Endodermal cell (in vitro differentiated cells): ENCODE data around the gene ADARB1. TPM values are rescaled to one million over a fixed set of nuclear protein-coding genes. Genes with fewer than 3 reads are reported as not detected.
A peak's percentile ranks its signal among the peaks of the same experiment; 100 is the strongest.

Source experiments
- DNase-seq: peaks from one replicate; pipeline ENCODE4 v3.0.0-alpha.2; 2017
- H3K27ac ChIP-seq: 2 replicates; pipeline ENCODE4 v1.5.1; 2013; ENCODE audit warnings: mild to moderate bottlenecking, low read depth, low read length, moderate library complexity
- H3K27me3 ChIP-seq: 2 replicates; pipeline ENCODE4 v1.6.1; 2013; ENCODE audit warnings: mild to moderate bottlenecking, low read length, moderate library complexity; ENCODE audit not compliant: insufficient read depth, control insufficient read depth, poor library complexity, severe bottlenecking
- H3K36me3 ChIP-seq: 2 replicates; pipeline ENCODE4 v1.7.0; 2013; ENCODE audit warnings: mild to moderate bottlenecking, low read length, moderate library complexity; ENCODE audit not compliant: control insufficient read depth, insufficient read depth
- H3K4me1 ChIP-seq: one replicate; pipeline ENCODE4 v1.7.0; 2013; ENCODE audit warnings: low read length; ENCODE audit not compliant: control insufficient read depth, insufficient read depth
- H3K4me3 ChIP-seq: 2 replicates; pipeline ENCODE4 v1.5.1; 2013; ENCODE audit warnings: mild to moderate bottlenecking, low read length, moderate library complexity
- H3K9ac ChIP-seq: 2 replicates; pipeline ENCODE4 v1.6.1; 2013; ENCODE audit warnings: mild to moderate bottlenecking, low read length, moderate library complexity; ENCODE audit not compliant: poor library complexity, severe bottlenecking; ENCODE audit errors: extremely low read depth
- H3K9me3 ChIP-seq: 2 replicates; pipeline ENCODE4 v1.6.1; 2013; ENCODE audit warnings: mild to moderate bottlenecking, low read length, moderate library complexity; ENCODE audit not compliant: control insufficient read depth
- H3K27ac Mint-ChIP-seq: 2 replicates; pipeline ENCODE4 v1.8.0; 2020; ENCODE audit warnings: mixed read lengths
- H3K27me3 Mint-ChIP-seq: 2 replicates; pipeline ENCODE4 v1.8.0; 2021; ENCODE audit warnings: mild to moderate bottlenecking, mixed read lengths; ENCODE audit not compliant: insufficient read depth
- H3K36me3 Mint-ChIP-seq: 2 replicates; pipeline ENCODE4 v1.8.0; 2020; ENCODE audit warnings: low read depth, mixed read lengths
- H3K4me1 Mint-ChIP-seq: 2 replicates; pipeline ENCODE4 v1.8.0; 2020; ENCODE audit warnings: mixed read lengths
- H3K4me3 Mint-ChIP-seq: 2 replicates; pipeline ENCODE4 v1.8.0; 2020; ENCODE audit warnings: mild to moderate bottlenecking, moderate library complexity, mixed read lengths
- H3K9me3 Mint-ChIP-seq: 2 replicates; pipeline ENCODE4 v1.8.0; 2020; ENCODE audit warnings: mild to moderate bottlenecking, mixed read lengths
- CTCF ChIP-seq: fragments of 200-600 bp; sonication (generic); conservative IDR thresholded peaks from 2 replicates; pipeline ENCODE4 v1.5.0; 2021; ENCODE audit warnings: antibody characterized with exemption, mild to moderate bottlenecking
- WGBS, 2 experiments: methylation state at CpG; one replicate each; pipeline versions ENCODE4 v1.1.5 to v1.1.7; 2013; ENCODE audit warnings: missing lambda C conversion rate in 2 of 2, mixed read lengths in 1 of 2; ENCODE audit not compliant: insufficient coverage in 1 of 2, insufficient read length in 1 of 2; 5-methylcytosine and 5-hydroxymethylcytosine counted together
- total RNA-seq, 2 donors: library from RNA; stranded (reverse); fragmentation: NEBNext Ultra II Directional in 1 of 2; extraction: Animal tissue kit (Norgen Biotek cat#: 25700) in 1 of 2; gene quantifications; 2 replicates in 1 of 2; 3 replicates in 1 of 2; pipeline ENCODE4 v1.2.1, GENCODE V29; 2021

The ADARB1 gene
- total RNA-seq, 2 donors from 2014 or later: 11.5 to 20.1 TPM

- DNase-seq: peak; percentile 72
- Histone ChIP-seq H3K9me3 (peaks cover 57% of the 10 kb centered on the region), H3K4me3 (peak overlapping the region; percentile 1), H3K9ac (no peak overlapping the region), H3K4me1 (no peaks in the 10 kb centered on the region), H3K27me3 (no peaks in the 10 kb centered on the region), H3K36me3 (peaks cover 78% of the 10 kb centered on the region), H3K27ac (no peak overlapping the region)
- no peak overlapping the region for H3K4me3 Mint-ChIP-seq
- peak; percentile 52 for TF ChIP-seq CTCF
- no peak overlapping the region for H3K27ac Mint-ChIP-seq
- 94 to 95% methylated on average over 3 to 13 of the region's 13 CpGs for WGBS, 2 experiments
- peaks cover 31% of the 10 kb centered on the region for H3K36me3 Mint-ChIP-seq
- H3K27me3 Mint-ChIP-seq: no peaks in the 10 kb centered on the region
- peaks cover 14% of the 10 kb centered on the region for H3K9me3 Mint-ChIP-seq
- no peaks in the 10 kb centered on the region for H3K4me1 Mint-ChIP-seq
Measured at GRCh38 chr21:45270306-45270821, 196.0 kb downstream of the ADARB1 start.

Other genes starting within 250 kb of the ADARB1 start
- gene PTTG1IP, start 200.9 kb upstream of the ADARB1 start, total RNA-seq: 100 to 1,000 TPM; 155 to 168 TPM
- gene ITGB2, start 153.7 kb upstream of the ADARB1 start, total RNA-seq: 1 to 10 TPM; 1.6 to 2.3 TPM
- 10 to 100 TPM; 38.0 to 48.9 TPM for gene SLX9, start 134.6 kb upstream of the ADARB1 start, total RNA-seq
- 10 to 100 TPM; 49.0 to 73.3 TPM for gene POFUT2, start 213.3 kb downstream of the ADARB1 start, total RNA-seq